OCI-LY1 (cell line): ENCODE data around the gene PKNOX1.

Experiments
- H2AFZ ChIP-seq: fragments of 200-600 bp; sonication (generic), shearing (Covaris generic); 2 replicates; pipeline ENCODE4 v1.6.0; 2014; ENCODE audit warnings: antibody characterized with exemption, mild to moderate bottlenecking, low read length
- H3F3A ChIP-seq: fragments of 200-600 bp; sonication (generic), shearing (Covaris generic); 2 replicates; pipeline ENCODE4 v1.6.0; 2014; ENCODE audit warnings: mild to moderate bottlenecking, antibody characterized with exemption, low read length, moderate library complexity; ENCODE audit not compliant: insufficient read depth
- H3K27ac ChIP-seq: fragments of 200-600 bp; sonication (generic); 2 replicates; pipeline ENCODE4 v1.5.1; 2014; ENCODE audit warnings: low read length, mixed run types, mild to moderate bottlenecking, low read depth; ENCODE audit not compliant: poor library complexity, severe bottlenecking
- H3K27me3 ChIP-seq: fragments of 200-600 bp; sonication (generic); 2 replicates; pipeline ENCODE4 v1.6.0; 2014; ENCODE audit warnings: antibody characterized with exemption, mild to moderate bottlenecking, low read length, moderate library complexity; ENCODE audit not compliant: insufficient read depth
- H3K36me3 ChIP-seq: fragments of 200-600 bp; sonication (generic); 2 replicates; pipeline ENCODE4 v1.6.1; 2014; ENCODE audit warnings: mild to moderate bottlenecking, antibody characterized with exemption, low read length, moderate library complexity, mixed read lengths; ENCODE audit not compliant: insufficient read depth
- H3K4me1 ChIP-seq: fragments of 200-600 bp; sonication (generic); 2 replicates; pipeline ENCODE4 v1.5.1; 2014; ENCODE audit warnings: mild to moderate bottlenecking, low read length, moderate library complexity; ENCODE audit not compliant: insufficient read depth, severe bottlenecking
- H3K4me2 ChIP-seq: fragments of 200-600 bp; sonication (generic), shearing (Covaris generic); 2 replicates; pipeline ENCODE4 v1.6.1; 2014; ENCODE audit warnings: low read length
- H3K4me3 ChIP-seq: fragments of 200-600 bp; sonication (generic); 2 replicates; pipeline ENCODE4 v1.5.1; 2014; ENCODE audit warnings: low read length, low read depth, mild to moderate bottlenecking, mixed read lengths; ENCODE audit not compliant: poor library complexity, severe bottlenecking
- H3K79me2 ChIP-seq: fragments of 200-600 bp; shearing (Covaris generic); 2 replicates; pipeline ENCODE4 v1.6.1; 2016; ENCODE audit warnings: mixed run types, low read length, mixed read lengths; ENCODE audit not compliant: insufficient read depth
- H3K9ac ChIP-seq: fragments of 200-600 bp; sonication (generic), shearing (Covaris generic); 2 replicates; pipeline ENCODE4 v1.6.1; 2014; ENCODE audit warnings: mild to moderate bottlenecking, low read length, mixed read lengths
- H3K9me2 ChIP-seq: fragments of 200-600 bp; sonication (generic), shearing (Covaris generic); 2 replicates; pipeline ENCODE4 v1.6.1; 2014; ENCODE audit warnings: low read depth, mild to moderate bottlenecking, low read length, mixed read lengths
- H3K9me3 ChIP-seq: fragments of 200-600 bp; shearing (Covaris generic); 2 replicates; pipeline ENCODE4 v1.6.1; 2014; ENCODE audit warnings: low read length, mixed read lengths
- H4K20me1 ChIP-seq: fragments of 200-600 bp; sonication (generic), shearing (Covaris generic); 2 replicates; pipeline ENCODE4 v1.6.0; 2016; ENCODE audit warnings: mild to moderate bottlenecking, low read length; ENCODE audit not compliant: insufficient read depth
- CTCF ChIP-seq: fragments of 200-600 bp; sonication (generic), shearing (Covaris generic); IDR thresholded peaks from 2 replicates; pipeline ENCODE4 v1.5.1; 2017; ENCODE audit warnings: mild to moderate bottlenecking, antibody characterized with exemption, low read length, moderate library complexity, mixed read lengths
- EZH2 ChIP-seq: fragments of 200-600 bp; sonication (generic), shearing (Covaris generic); IDR thresholded peaks from 2 replicates; pipeline ENCODE4 v1.8.0; 2017; ENCODE audit warnings: borderline replicate concordance, mixed run types, mild to moderate bottlenecking, antibody characterized with exemption, low read length, moderate library complexity, mixed read lengths

The PKNOX1 gene

GRCh38 chr21:42980312-42981213 lies 6.2 kb downstream of the PKNOX1 start:
- Histone ChIP-seq H3K9me2 (no peaks in the 10 kb centered on the region), H3K9ac (no peak overlapping the region), H3K9me3 (no peaks in the 10 kb centered on the region), H3K36me3 (peaks cover 21% of the 10 kb centered on the region), H3K27me3 (no peaks in the 10 kb centered on the region), H3K27ac (peak overlapping the region; percentile 42), H3K79me2 (peaks cover 41% of the 10 kb centered on the region), H3F3A (no peaks in the 10 kb centered on the region; the same call in 1 of the 2 replicates), H3K4me1 (peaks cover 37% of the 10 kb centered on the region), H3K4me2 (no peak overlapping the region), H3K4me3 (no peak overlapping the region), H4K20me1 (no peaks in the 10 kb centered on the region), H2AFZ (no peak overlapping the region)
- TF ChIP-seq CTCF (no peak), EZH2 (no peak)

GRCh38 chr21:42981214-42981523 lies 6.8 kb downstream of the PKNOX1 start:
- H3K4me3 ChIP-seq = no peak overlapping the region
- no peaks in the 10 kb centered on the region for H3K27me3 ChIP-seq
- no peaks in the 10 kb centered on the region; the same call in 1 of the 2 replicates for H3F3A ChIP-seq
- H3K9me3 ChIP-seq = no peaks in the 10 kb centered on the region
- no peaks in the 10 kb centered on the region for H3K9me2 ChIP-seq
- H2AFZ ChIP-seq = no peak overlapping the region
- H4K20me1 ChIP-seq = no peaks in the 10 kb centered on the region
- no peak overlapping the region for H3K4me2 ChIP-seq
- peaks cover 21% of the 10 kb centered on the region for H3K36me3 ChIP-seq
- no peak overlapping the region for H3K9ac ChIP-seq
- H3K27ac ChIP-seq = peak overlapping the region; percentile 42
- H3K4me1 ChIP-seq = peaks cover 33% of the 10 kb centered on the region
- peaks cover 35% of the 10 kb centered on the region for H3K79me2 ChIP-seq
- TF ChIP-seq CTCF (no peak), EZH2 (no peak)

- H2AFZ ChIP-seq = no peak overlapping the region
- no peak for TF ChIP-seq CTCF
- TF ChIP-seq EZH2 = no peak
- peaks cover 32% of the 10 kb centered on the region for H3K4me1 ChIP-seq
- no peaks in the 10 kb centered on the region for H3K9me2 ChIP-seq
- H3K27me3 ChIP-seq = no peaks in the 10 kb centered on the region
- H3K4me3 ChIP-seq = no peak overlapping the region
- H3K9ac ChIP-seq = no peak overlapping the region
- no peaks in the 10 kb centered on the region for H4K20me1 ChIP-seq
- H3K79me2 ChIP-seq = peaks cover 28% of the 10 kb centered on the region
- H3K4me2 ChIP-seq = no peak overlapping the region
- H3F3A ChIP-seq = no peaks in the 10 kb centered on the region; the same call in 1 of the 2 replicates
- H3K36me3 ChIP-seq = peaks cover 15% of the 10 kb centered on the region
- peak overlapping the region; percentile 6 for H3K27ac ChIP-seq
- H3K9me3 ChIP-seq = no peaks in the 10 kb centered on the region
These were observed 7.5 kb downstream of the PKNOX1 start for GRCh38 chr21:42981862-42982261.
